KMS-11 (cell line): ENCODE results near the gene ATAD3A.
"Not testable (repeated sequence)": the region's sequence is repeated elsewhere in the genome, so short reads cannot be mapped to it uniquely, and the experiment has no call there.

ENCODE experiments used
- H2AFZ ChIP-seq: fragments of 200-600 bp; sonication (generic); 2 replicates; pipeline ENCODE4 v1.6.1; 2016; ENCODE audit warnings: antibody characterized with exemption, mixed run types, low read depth
- H3K27ac ChIP-seq: fragments of 200-600 bp; sonication (generic); 2 replicates; pipeline ENCODE4 v1.6.1; 2016; ENCODE audit warnings: mild to moderate bottlenecking, mixed run types
- H3K27me3 ChIP-seq: fragments of 200-600 bp; sonication (generic); 2 replicates; pipeline ENCODE4 v1.6.1; 2017; ENCODE audit warnings: mild to moderate bottlenecking, low read depth, mixed run types, moderate library complexity; ENCODE audit not compliant: insufficient read depth
- H3K36me3 ChIP-seq: fragments of 200-600 bp; sonication (generic); 2 replicates; pipeline ENCODE4 v1.6.1; 2017; ENCODE audit warnings: mild to moderate bottlenecking, mixed run types; ENCODE audit not compliant: insufficient read depth
- H3K4me1 ChIP-seq: fragments of 200-600 bp; sonication (generic); 2 replicates; pipeline ENCODE4 v1.6.1; 2016; ENCODE audit warnings: mild to moderate bottlenecking, low read depth, mixed run types; ENCODE audit not compliant: poor library complexity, severe bottlenecking
- H3K4me2 ChIP-seq: fragments of 200-600 bp; sonication (generic); 2 replicates; pipeline ENCODE4 v1.7.0; 2016; ENCODE audit warnings: mild to moderate bottlenecking, mixed run types
- H3K4me3 ChIP-seq: fragments of 200-600 bp; sonication (generic); IDR thresholded peaks from 2 replicates; pipeline ENCODE4 v1.6.1; 2017; ENCODE audit warnings: low read depth, low read length, mixed read lengths; ENCODE audit not compliant: insufficient read depth
- H3K79me2 ChIP-seq: fragments of 200-600 bp; sonication (generic); 2 replicates; pipeline ENCODE4 v1.6.1; 2016; ENCODE audit warnings: low read depth, mixed run types; ENCODE audit not compliant: insufficient read depth
- H3K9ac ChIP-seq: fragments of 200-600 bp; sonication (generic); 2 replicates; pipeline ENCODE4 v1.6.1; 2016; ENCODE audit warnings: mild to moderate bottlenecking, mixed run types
- H4K20me1 ChIP-seq: fragments of 200-600 bp; sonication (generic); 2 replicates; pipeline ENCODE4 v1.6.1; 2016; ENCODE audit warnings: mild to moderate bottlenecking, mixed run types; ENCODE audit not compliant: insufficient read depth
- CTCF ChIP-seq: fragments of 200-600 bp; sonication (generic); conservative IDR thresholded peaks from 2 replicates; pipeline ENCODE4 v1.6.1; 2017; ENCODE audit warnings: low read depth, mild to moderate bottlenecking, antibody characterized with exemption, low read length, moderate library complexity, mixed read lengths

Gene ATAD3A

GRCh38 chr1:1491601-1492000, 20.4 kb upstream of the ATAD3A start:
- Histone ChIP-seq H3K36me3 (peaks cover 13% of the 10 kb centered on the region), H3K27me3 (no peaks in the 10 kb centered on the region), H3K4me3 (no peak overlapping the region), H3K4me2 (no peak overlapping the region), H3K27ac (no peak overlapping the region), H2AFZ (no peak overlapping the region), H3K4me1 (no peaks in the 10 kb centered on the region), H3K79me2 (no peaks in the 10 kb centered on the region), H4K20me1 (no peaks in the 10 kb centered on the region), H3K9ac (no peak overlapping the region)
- no peak for TF ChIP-seq CTCF

- H2AFZ ChIP-seq, H3K9ac ChIP-seq, H3K4me3 ChIP-seq, H3K4me1 ChIP-seq, H3K36me3 ChIP-seq, H3K79me2 ChIP-seq, H3K27ac ChIP-seq, H3K27me3 ChIP-seq, H4K20me1 ChIP-seq, H3K4me2 ChIP-seq: not testable (repeated sequence)
These were observed 17.7 kb upstream of the ATAD3A start for GRCh38 chr1:1494311-1494710.

GRCh38 chr1:1495461-1495975, 16.4 kb upstream of the ATAD3A start:
- H3K4me2 ChIP-seq, H3K79me2 ChIP-seq, H3K27ac ChIP-seq, H3K27me3 ChIP-seq, H2AFZ ChIP-seq, H3K9ac ChIP-seq, H3K4me3 ChIP-seq, H3K4me1 ChIP-seq, H3K36me3 ChIP-seq, H4K20me1 ChIP-seq: not testable (repeated sequence)

- peak overlapping the region; percentile 43 for H3K4me2 ChIP-seq
- H3K79me2 ChIP-seq, H3K4me3 ChIP-seq, H3K36me3 ChIP-seq, H4K20me1 ChIP-seq, H3K27me3 ChIP-seq: not testable (repeated sequence)
- H3K4me1 ChIP-seq = peaks cover 28% of the 10 kb centered on the region
- peak; percentile 61 for TF ChIP-seq CTCF
- H3K9ac ChIP-seq = peak overlapping the region; percentile 33; the same call in 1 of the 2 replicates
- peak overlapping the region; percentile 26; the same call in 1 of the 2 replicates for H2AFZ ChIP-seq
- peak overlapping the region; percentile 73 for H3K27ac ChIP-seq
These were observed 7.1 kb upstream of the ATAD3A start for GRCh38 chr1:1504777-1505365.

GRCh38 chr1:1505366-1505798, 6.6 kb upstream of the ATAD3A start:
- Histone ChIP-seq H3K27ac (peak overlapping the region; percentile 73), H2AFZ (peak overlapping the region; percentile 30; the same call in 1 of the 2 replicates), H3K4me1 (peaks cover 30% of the 10 kb centered on the region), H3K9ac (peak overlapping the region; percentile 33; the same call in 1 of the 2 replicates), H3K4me2 (peak overlapping the region; percentile 43)
- H3K27me3 ChIP-seq, H4K20me1 ChIP-seq, H3K4me3 ChIP-seq, H3K36me3 ChIP-seq, H3K79me2 ChIP-seq: not testable (repeated sequence)
- TF ChIP-seq CTCF = 0 out of 2 replicates have a peak, but pooled peaks have one; percentile 1

GRCh38 chr1:1505801-1506200, 6.2 kb upstream of the ATAD3A start:
- H3K36me3 ChIP-seq, H3K27me3 ChIP-seq, H3K4me3 ChIP-seq, H3K9ac ChIP-seq, H4K20me1 ChIP-seq, H3K79me2 ChIP-seq: not testable (repeated sequence)
- H3K4me1 ChIP-seq = peaks cover 34% of the 10 kb centered on the region
- peak overlapping the region; percentile 30; the same call in 1 of the 2 replicates for H2AFZ ChIP-seq
- peak overlapping the region; percentile 73; the same call in 1 of the 2 replicates for H3K27ac ChIP-seq
- peak overlapping the region; percentile 43 for H3K4me2 ChIP-seq
